A673 (cell line): Measurements from ENCODE around the gene WFDC1.

Experiments used
- EZH2 ChIP-seq: fragments of 200-600 bp; sonication (generic); IDR thresholded peaks from 2 replicates; pipeline ENCODE4 v1.6.1; 2017; ENCODE audit warnings: borderline replicate concordance, low read depth, mild to moderate bottlenecking, mixed read lengths, antibody characterized with exemption, low read length; ENCODE audit not compliant: poor library complexity, severe bottlenecking
- TF ChIP-seq, protein P1 (sequence below): fragments of 300-800, 200-600 bp; sonication (generic); conservative IDR thresholded peaks from 2 replicates; pipeline ENCODE4 v1.5.1; 2017; ENCODE audit warnings: low read depth, mild to moderate bottlenecking, antibody characterized with exemption, low read length, moderate library complexity, mixed read lengths

DNA sequence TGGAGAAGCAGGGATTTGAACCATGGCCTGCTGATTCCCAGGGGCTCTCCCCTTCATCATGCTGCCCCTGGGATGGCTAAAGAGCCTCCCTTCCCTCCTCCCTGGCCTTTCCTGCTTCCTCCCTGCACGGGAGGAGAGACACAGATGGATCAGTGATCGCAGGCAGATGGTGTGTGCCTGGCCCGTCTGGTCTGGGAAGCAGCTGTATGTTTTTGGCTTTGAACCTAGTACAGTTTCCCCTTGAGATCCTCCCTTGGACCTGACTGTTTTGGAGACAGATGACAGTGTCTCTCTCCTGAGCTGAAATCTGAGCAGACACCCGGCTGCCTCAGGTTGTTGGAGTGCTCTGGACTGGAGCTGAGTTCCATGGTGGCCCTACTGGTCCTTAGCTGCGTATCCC is 44.6 kb downstream of the WFDC1 start:
- TF ChIP-seq, protein P1, sequence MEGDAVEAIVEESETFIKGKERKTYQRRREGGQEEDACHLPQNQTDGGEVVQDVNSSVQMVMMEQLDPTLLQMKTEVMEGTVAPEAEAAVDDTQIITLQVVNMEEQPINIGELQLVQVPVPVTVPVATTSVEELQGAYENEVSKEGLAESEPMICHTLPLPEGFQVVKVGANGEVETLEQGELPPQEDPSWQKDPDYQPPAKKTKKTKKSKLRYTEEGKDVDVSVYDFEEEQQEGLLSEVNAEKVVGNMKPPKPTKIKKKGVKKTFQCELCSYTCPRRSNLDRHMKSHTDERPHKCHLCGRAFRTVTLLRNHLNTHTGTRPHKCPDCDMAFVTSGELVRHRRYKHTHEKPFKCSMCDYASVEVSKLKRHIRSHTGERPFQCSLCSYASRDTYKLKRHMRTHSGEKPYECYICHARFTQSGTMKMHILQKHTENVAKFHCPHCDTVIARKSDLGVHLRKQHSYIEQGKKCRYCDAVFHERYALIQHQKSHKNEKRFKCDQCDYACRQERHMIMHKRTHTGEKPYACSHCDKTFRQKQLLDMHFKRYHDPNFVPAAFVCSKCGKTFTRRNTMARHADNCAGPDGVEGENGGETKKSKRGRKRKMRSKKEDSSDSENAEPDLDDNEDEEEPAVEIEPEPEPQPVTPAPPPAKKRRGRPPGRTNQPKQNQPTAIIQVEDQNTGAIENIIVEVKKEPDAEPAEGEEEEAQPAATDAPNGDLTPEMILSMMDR: no peak
- no peak for TF ChIP-seq EZH2
